Gastroesophageal sphincter (tissue), 3 donors: ENCODE measurements around the gene HPSE2.

Experiments used
- POLR2A ChIP-seq, 2 donors: fragments of 450-650 bp; IDR thresholded peaks; one replicate each; pipeline ENCODE4 v1.6.1; 2017; ENCODE audit warnings: antibody characterized with exemption in 2 of 2, mild to moderate bottlenecking in 2 of 2, moderate library complexity in 1 of 2
- POLR2AphosphoS5 ChIP-seq: sonication (generic); formaldehyde crosslinking; IDR thresholded peaks from one replicate; pipeline ENCODE4 v1.6.1; 2017; ENCODE audit warnings: antibody characterized with exemption
- TF ChIP-seq, protein P1 (sequence below), 4 experiments: fragments of 200-600 bp in 2 of 4; fragments of 450-650 bp in 2 of 4; sonication (generic) in 1 of 4; IDR thresholded peaks; one replicate each; pipeline ENCODE4 v1.5.1; 2017 to 2019; ENCODE audit warnings: antibody characterized with exemption in 4 of 4, mild to moderate bottlenecking in 2 of 4, moderate library complexity in 2 of 4

DNA sequence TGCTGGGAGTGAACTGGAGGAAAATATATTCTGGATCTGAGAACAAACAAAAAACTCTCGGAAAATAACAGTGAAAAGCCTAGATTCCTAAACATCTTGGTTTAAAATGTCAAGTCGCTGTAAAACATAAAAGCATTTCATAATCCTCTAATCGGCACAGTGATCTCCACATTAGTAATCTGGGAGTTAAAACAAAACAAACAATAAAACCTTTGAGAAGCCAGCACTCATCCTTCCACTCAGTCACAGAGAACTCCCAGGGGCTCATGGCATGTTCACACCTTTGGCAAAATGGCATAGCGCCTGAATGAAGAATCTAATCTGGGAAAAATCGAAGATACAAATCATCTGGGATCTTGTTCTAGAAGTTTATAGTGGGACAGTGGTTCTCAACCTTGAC is 764.8 kb downstream of the HPSE2 start:
- TF ChIP-seq, protein P1, sequence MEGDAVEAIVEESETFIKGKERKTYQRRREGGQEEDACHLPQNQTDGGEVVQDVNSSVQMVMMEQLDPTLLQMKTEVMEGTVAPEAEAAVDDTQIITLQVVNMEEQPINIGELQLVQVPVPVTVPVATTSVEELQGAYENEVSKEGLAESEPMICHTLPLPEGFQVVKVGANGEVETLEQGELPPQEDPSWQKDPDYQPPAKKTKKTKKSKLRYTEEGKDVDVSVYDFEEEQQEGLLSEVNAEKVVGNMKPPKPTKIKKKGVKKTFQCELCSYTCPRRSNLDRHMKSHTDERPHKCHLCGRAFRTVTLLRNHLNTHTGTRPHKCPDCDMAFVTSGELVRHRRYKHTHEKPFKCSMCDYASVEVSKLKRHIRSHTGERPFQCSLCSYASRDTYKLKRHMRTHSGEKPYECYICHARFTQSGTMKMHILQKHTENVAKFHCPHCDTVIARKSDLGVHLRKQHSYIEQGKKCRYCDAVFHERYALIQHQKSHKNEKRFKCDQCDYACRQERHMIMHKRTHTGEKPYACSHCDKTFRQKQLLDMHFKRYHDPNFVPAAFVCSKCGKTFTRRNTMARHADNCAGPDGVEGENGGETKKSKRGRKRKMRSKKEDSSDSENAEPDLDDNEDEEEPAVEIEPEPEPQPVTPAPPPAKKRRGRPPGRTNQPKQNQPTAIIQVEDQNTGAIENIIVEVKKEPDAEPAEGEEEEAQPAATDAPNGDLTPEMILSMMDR (IDR thresholded peaks at IDR 0.05) = no peak
- no peak for TF ChIP-seq POLR2A (IDR thresholded peaks at IDR 0.05)
- TF ChIP-seq POLR2AphosphoS5 = no peak
